ENCODE data around the gene TMEM69.
"Not testable (repeated sequence)": the region's sequence is repeated elsewhere in the genome, so short reads cannot be mapped to it uniquely, and the experiment has no call there.

Gene TMEM69

DNA sequence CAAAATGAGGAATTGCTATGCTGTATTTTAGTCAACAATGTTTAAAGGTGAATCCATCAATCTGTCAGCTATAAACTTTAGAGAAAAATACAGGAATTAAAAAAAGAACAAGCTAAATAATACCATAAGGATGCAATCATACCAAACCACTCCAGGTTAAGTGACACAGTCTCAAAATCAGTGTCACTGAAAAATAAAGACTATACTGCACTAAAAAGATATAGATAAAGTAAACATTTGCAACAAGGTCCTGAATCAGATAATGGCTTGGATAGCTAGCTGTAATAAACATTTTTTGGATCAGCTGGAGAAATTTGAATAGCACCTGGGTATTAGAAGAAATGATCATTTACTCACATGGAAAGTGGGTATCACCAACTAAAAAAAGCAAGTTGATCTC is 9.5 kb upstream of the TMEM69 start:
- DNase-seq, result no peak

DNA sequence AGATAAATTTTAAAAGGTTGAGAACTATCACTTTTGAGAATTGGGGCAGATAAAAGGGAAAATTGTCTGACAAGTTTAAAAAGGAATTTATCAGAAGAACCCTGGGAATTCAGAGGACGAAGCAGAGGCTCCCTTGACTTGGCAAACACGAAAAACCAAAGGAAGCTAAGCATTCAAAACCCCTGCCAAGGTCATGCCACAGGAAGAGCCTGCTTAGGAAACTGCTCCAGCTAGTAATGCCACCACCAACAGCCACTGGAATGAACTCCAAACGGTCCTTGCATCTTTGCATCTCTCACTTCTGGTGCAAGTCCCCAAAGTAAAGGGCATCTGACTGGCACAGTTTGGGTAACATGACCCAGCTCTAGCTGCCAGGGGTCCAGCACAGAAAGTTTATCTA is 8.9 kb upstream of the TMEM69 start:
- no peak for DNase-seq

DNA sequence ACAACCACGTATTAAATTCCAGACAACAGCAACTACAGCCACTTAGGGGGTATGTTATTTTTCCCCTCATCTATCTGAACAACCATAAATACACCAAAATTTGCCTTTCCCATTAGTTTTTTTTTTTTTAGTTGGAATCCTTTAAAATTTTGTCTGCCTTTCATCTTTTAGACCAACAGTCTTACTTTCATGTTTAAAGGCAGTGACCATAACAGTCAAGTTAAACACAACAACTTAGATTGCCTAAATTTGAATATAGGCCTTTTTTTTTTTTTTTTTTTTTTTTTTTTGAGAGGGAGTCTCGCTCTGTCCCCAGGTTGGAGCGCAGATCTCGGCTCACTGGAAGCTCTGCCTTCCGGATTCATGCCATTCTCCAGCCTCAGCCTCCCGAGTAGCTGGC is 5.0 kb upstream of the TMEM69 start:
- DNase-seq, result no peak

DNA sequence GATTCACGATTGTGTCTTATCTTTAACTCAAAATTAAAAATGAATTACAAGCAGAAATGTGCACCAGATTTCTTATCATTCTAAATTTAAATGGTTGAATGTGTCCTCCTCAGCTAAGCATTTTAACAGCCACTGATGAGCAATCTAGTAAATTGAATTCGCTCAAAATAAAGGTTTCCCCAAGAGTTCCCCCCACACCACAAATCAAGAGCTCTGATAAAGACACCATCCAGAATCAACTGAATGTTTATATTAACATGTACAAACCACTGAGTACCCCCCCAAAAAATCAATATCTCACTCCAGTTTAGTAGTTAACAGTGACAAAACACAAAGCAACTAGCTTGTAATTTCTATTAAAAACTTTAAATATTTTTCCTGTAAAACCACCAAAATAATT is 3.6 kb upstream of the TMEM69 start:
- DNase-seq, result no peak

DNA sequence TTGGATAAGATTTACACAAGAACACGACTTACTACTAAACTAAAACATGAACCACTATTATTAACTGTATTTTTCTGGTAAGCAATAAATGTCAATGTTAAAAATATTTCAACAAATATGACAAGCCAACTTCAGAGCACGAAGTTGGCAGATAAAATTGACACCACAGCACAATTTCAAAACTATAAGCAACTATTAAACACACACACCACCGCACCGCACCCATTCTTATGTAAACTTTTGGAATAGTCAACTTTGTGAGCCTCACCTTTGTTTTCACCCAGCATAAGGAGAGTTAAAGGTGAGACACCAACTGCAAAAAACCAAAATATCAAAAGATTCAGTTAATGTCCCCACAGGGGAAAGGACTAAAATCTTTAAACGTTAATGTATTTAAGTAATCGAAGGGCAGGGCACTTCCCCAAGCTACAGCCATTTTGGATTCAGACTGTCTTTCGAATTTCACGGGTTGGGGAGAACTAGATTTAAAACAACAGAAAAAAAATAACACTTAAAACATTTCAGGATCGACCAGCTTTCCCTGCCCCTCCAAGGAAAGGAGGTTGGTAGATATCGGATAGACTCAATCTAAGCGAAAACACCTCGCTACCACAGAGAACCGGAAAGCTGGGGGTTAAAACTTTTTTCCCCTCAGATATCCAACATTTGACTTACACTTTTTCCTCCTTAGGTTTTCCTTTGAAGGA is 2.5 kb upstream of the TMEM69 start:
- no peak for DNase-seq

DNA sequence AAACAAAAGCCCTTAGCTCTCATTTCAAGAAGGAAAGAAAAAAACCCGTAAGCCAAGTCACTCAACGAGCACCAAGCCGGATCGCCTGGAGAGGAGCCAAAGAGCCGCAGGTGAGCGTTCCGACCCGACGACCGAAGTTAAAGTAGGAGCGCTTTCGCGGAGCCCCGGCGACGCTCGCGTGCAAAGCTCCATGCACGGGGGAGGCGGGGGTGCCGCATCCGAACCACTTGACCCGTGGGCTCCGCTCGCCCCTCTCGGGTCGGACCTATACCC is 2.0 kb upstream of the TMEM69 start:
- peak; percentile 66 for DNase-seq

DNA sequence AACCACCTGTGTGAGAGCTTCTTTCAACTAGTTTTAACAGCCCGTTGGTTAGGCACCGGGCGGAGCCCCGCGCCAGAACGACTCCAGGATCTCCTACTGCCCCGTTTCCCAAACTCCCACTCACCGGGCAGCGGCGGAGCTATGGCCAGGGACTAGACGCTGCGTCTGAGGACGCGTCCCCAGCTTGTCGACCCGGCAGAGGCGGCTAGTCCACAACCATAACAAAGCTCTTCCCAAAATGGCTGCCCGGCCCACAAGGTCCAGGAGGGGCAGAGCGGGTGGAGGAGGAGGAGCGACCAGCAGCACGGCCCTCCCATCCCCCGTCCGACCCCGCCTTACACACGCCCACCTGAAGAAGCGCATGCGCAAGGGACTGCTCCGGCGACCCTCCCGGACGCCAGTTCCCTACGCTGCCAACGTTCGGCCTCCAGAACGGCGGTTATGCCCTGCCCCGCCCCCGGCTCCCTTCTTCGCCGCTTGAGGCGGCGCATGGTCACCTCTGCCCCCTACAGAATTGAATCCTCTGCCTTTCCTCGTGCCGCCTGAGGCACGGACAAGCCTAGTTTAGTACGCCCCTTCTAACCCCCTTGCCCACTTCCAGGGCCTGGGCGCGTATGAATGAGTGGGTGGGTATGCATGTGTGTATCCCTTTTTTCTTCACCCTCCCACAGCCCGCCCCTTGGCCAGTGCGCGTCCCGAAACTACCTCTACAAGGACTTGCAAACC is 1.5 kb upstream of the TMEM69 start, which contains the start of gene GPBP1L1:
GPBP1L1 (minus strand) TSS at position 246 of the 726 bp plus-strand sequence. CDS start 27,446 bp downstream, outside the sequence.
- DNase-seq, result peak; percentile 96

DNA sequence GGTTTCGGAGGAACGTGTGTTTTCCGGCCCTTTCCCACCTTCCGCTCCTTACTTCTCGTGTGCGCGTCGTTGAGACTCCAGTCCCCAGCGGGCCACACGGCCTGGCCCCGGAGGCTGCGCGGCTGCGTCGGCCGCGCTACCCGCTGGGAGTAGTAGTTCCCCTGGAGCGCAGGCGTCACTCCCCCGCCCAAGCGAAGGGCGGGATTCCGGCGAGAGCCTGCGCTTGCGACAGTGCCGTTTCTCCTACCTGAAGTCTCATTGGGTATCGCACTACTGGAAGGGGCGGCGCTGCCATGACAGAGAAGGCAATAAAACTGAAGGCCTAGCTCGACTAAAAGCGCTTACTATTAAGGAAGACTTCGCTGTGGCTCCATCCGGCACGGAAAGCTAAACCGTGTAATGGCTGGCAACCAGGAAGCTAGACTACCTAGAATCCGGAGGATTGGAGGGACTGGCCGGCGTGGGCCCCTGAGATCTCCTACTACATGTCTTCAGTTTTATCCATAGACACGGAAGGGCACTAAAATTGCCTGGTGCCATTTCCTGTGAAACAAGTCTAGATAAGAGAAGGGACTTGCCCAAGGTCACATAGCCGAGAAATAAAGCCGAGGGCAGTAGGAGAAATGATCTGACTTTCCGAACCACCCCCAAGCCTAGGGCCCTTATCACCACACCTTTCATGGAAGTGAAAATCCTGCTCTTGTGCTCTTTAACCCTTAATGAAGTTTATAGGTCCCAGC is 797 bp upstream of the TMEM69 start:
- peak; percentile 94 for DNase-seq

DNA sequence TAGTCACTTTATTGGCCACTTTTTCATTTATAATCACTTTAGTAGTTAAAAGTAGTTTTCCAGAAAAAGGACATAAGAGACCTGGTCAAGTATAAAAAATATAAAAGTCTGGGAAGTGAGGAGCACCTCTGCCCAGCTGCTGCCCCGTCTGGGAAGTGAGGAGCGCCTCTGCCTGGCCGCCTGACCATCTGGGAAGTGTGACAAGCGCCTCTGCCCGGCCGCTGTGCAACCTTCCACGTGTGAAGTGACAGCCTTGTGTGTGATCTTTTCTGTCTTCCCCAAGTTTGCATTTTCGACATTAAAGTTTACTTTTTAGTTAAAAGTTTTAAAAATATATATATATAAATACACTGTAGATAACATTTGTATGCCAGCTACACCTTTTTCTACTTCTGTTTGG is 5.8 kb downstream of the TMEM69 start:
- not testable (repeated sequence) for DNase-seq

DNA sequence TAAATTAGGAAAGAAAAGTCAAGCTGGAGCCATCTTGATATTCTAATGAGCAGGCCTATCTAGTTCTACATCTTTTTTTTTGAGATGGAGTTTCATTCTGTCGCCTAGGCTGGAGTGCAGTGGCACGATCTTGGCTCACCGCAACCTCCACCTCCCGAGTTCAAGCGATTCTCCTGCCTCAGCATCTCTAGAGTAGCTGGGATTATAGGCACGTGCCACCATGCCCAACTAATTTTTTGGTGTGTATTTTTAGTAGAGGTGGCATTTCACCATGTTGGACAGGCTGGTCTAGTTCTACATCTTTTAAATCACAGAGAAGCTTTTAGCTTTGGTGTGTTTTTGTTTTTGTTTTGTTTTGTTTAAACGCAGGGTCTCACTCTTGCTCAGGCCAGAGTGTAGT is 6.8 kb downstream of the TMEM69 start:
- DNase-seq, result no peak

DNA sequence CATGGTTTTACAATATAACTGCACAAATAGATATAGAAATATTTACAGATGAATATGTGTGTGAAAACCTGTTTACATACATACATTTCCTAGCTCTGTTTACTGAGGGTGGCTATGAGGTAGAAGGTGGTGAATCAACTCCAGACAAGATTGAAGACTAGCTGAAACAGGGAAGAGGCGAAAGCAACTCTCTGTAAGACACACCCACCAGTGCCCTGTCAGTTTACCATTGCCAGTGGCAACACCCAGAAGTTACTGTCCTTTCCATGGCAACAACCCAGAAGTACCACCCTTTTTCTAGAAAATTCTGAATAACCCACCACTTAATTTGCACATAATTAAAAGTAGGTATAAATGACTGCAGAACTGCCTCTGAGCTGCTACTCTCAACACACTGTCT is 16.7 kb downstream of the TMEM69 start:
- no peak for DNase-seq

DNA sequence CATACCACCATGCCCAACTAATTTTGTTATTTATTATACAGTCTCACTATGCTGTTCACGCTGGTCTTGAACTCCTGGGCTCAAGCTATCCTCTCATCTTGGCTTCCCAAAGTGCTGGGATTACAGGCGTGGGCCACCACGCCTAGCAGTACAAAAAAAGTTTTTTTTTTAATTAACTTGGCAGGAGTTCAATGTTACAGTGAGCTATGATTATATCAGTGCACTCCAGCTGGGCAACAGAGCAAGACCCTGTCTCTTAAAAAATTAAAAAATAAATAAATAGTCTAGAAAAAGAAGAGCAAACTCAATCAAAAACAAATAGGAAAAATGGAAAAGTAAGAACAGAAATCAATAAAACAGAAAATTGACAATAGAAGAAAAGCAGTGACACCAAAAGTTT is 25.7 kb downstream of the TMEM69 start:
- no peak for DNase-seq

DNA sequence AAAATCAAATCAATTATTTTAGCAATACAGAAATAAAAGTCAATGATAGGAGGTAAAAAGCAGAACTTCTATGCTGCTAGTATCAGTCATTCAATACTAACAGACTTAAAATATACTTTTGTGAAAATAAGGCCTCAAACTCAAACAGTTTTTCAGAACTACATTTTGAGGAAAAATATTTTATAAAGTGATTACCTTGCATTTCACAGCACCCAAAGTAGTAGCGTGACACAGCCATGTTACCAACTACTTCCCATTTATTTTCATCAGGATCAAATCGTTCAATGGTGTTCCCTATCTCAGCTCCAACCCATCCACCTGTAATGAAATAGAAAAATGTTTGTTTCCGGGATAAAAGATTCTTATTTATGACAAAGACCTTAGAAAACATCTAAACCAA is 28.7 kb downstream of the TMEM69 start:
- DNase-seq, result no peak

DNA sequence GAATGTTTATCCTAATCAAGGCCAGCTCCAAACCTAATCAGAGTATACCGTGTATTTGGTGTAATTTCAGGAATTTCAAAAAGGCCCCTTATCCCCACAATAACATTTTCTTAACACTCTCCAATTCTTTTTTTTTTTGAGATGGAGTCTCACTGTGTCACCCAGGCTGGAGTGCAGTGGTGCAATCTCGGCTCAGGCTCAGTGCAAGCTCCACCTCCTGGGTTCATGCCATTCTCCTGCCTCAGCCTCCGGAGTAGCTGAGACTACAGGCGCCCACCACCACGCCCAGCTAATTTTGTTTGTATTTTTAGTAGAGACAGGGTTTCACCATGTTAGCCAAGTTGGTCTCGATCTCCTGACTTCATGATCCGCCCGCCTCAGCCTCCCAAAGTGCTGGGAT is 29.4 kb downstream of the TMEM69 start:
- not testable (repeated sequence) for DNase-seq

DNA sequence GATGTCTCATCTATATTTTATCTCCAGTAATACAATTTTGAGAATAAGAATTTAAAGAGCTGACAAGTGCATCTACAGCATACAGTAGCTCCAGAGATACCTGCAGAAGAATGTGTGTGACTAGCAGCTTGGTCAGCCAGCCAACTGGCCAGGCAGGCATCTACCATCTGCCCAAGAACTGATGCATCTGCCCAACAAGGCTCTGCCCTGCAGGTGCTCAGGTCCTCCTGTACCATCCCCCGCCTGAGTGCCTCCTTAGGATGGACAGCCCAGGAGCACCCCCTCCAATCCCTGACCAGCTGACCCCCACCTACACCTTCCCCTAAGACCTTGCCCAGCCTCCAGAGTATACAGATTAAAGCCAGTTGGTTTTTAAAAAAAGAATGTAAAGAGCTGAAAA is 30.3 kb downstream of the TMEM69 start:
- DNase-seq, result no peak

DNA sequence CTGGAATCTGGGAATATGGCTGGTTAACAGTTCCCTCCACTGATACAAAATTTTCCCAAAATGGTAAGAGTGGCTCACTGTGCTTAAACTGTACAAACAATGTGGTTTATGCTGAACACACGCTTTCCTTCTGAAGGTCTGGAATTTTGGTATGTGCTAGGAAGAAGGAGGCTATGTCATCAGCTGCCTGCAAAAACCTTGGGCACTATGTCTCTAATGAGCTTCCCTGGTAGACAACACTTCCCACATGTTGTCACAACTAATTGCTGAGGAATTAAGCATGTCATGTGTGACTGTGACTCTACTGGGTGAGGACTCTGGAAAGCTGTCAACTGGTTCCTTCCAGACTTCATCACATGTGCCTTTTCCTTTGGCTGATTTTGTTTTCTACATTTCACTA is 33.2 kb downstream of the TMEM69 start:
- no peak for DNase-seq

DNA sequence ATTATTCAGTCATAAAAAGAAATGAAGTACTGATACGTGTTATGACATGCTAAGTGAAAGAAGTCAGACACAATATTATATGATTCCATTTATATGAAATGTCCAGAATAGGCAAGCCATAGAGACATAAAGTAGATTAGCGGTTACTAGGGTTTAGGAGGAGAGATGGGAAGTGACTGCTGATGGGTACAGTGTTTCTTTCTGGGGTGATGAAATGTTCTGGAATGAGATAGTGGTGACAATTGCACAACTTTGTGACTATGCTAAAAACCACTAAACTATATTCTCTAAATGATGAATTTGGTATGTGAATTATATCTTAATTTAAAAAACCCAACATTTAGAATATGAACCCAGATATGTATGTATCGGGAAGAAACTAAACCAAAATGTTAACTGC is 34.8 kb downstream of the TMEM69 start:
- no peak for DNase-seq

DNA sequence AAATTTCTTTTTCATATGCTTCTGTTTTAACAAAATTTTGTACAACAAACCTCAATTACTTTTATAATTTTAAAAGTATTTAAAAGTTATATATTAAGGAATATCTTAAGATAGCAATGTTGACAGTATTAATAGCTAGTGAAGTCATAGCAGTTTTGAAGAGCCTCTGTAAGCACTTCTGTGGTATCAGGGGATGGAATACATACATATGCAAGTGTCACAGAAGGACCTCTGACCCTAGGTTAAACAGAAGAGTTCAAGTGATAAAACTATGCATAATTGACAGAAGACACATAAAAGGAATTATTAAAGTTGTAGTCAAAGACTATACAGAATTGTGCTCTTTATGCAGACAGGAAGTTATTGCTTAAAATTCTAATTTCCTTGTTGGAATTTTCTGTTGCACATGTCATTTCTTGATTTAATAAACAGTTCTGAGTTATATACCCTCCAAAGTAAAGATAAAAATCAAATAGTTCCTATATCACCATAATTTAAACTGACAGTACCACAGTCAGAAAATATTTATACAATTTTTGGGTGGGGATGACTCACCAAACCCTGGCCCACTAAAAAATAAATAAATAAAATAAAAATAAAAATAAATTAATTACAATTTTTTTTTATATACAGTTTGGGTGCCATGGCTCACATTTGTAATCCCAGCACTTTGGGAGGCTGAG is 35.4 kb downstream of the TMEM69 start:
- no peak for DNase-seq

DNA sequence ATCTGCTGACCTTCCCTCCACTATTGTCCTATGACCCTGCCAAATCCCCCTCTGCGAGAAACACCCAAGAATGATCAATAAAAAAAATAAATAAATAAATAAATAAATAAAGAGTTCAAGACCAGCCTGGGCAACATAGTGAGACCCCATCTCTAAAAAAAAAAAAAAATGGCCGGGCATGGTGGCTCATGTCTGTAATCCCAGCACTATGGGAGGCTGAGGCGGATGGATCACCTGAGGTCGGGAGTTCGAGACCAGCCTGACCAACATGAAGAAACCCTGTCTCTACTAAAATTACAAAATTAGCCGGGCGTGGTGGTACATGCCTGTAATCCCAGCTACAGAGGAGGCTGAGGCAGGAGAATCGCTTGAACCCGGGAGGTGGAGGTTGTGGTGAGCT is 38.0 kb downstream of the TMEM69 start:
- not testable (repeated sequence) for DNase-seq

DNA sequence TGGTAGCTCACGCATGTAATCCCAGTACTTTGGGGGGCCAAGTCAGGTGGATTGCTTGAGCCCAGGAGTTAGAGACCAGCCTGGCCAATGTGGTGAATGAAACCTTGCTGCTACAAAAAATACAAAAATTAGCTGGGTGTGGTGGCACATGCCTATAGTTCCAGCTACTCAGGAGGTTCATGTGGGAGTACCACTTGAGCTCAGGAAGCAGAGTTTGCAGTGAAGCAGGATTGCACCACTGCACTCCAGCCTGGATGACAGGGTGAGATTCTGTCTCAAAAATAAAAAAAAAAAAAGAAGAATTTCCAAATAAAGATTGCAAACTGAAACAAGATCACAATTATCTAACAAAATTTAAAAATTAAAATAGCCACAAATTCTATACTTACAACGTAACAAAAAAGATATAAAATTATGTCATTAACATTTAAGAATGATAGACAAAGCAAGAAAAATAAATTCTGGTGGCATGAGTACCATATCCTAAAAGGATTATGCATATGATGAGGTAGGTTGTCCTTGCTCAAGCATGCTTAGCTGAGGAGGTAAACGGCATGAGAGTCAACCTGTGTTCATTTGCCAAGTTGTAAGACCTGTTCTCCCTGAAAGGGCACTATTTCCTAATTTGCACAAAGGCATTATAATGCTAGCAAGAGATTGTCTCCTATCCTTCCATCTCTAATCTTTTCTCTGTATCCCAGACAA is 42.2 kb downstream of the TMEM69 start:
- DNase-seq, result no peak

DNA sequence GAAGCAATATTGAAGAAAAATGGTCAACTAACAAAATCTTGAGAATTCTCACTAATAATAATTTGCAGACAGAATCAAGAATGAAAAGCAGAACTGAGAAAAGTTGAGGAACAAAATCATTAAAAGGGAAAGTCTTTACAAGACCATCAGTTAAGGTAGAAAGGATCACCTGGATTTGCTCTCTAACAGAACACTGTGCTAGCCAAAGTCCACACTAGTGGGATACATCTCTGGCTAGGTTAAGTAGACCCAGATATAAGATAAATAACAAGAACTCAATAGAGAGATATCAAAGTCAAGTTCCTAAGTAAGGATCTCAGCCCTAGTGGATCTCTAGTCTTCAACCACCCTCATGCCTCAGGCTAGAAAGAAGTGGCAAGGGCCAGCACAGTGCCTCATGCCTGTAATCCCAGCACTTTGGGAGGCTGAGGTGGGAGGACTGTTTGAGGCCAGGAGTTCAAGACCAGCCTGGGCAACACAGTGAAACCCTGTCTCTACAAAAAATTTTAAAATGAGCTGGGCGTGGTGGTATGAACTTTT is 42.9 kb downstream of the TMEM69 start:
- DNase-seq, result no peak

DNA sequence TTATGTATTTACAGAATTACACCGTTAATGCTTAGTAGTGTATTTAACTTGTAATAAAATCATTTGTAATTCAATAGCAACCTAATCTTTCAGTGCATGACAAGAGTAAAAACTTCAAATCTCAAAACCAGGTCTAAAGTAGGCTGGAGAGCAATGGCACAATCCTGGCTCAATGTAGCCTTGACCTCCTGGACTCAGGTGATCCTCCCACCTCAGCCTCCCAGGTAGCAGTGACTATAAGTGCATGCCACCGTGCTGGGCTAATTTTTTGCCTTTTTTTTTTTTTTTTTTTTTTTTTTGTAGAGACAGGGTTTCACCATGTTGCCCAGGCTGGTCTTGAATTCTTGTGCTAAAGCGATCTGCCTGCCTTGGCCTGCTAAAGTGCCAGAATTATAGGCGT is 51.2 kb downstream of the TMEM69 start:
- no peak for DNase-seq
